Measurements from ENCODE around the gene KAT8. TPM values are rescaled to one million over a fixed set of nuclear protein-coding genes. Genes with fewer than 3 reads are reported as not detected.

KAT8 gene
- total and polyA plus RNA-seq, 2 of the 13 experiments (the other 11 are each of a cell fraction or from before 2014, with no cell fraction given): 79.0 to 84.2 TPM

GRCh38 chr16:31105677-31106213 lies 11.7 kb upstream of the KAT8 start (continued):
- TF ChIP-seq ATF6 (CRISPR knock-in tag; conservative IDR thresholded peaks at IDR 0.05) (no peak), CAMTA2 (CRISPR knock-in tag; IDR thresholded peaks at IDR 0.05; ENCODE audit: borderline replicate concordance) (peak; percentile 96), ZNF121 (CRISPR knock-in tag; IDR thresholded peaks at IDR 0.05) (peak; percentile 79), XRCC5 (optimal IDR thresholded peaks at IDR 0.05; ENCODE audit: low read length) (peak; percentile 94), FOXP4 (CRISPR knock-in tag; IDR thresholded peaks at IDR 0.05) (peak; percentile 79), YEATS2 (CRISPR knock-in tag; IDR thresholded peaks at IDR 0.05; ENCODE audit: borderline replicate concordance) (peak; percentile 89), JARID2 (CRISPR knock-in tag; IDR thresholded peaks at IDR 0.05; ENCODE audit: insufficient replicate concordance) (no peak), SIX1 (CRISPR knock-in tag; IDR thresholded peaks at IDR 0.05; ENCODE audit: borderline replicate concordance) (peak; percentile 18; the same call in 1 of the 2 replicates), ZZZ3 (CRISPR knock-in tag; IDR thresholded peaks at IDR 0.05; ENCODE audit: borderline replicate concordance) (peak; percentile 86), ZFP36L1 (CRISPR knock-in tag; IDR thresholded peaks at IDR 0.05) (peak; percentile 99), RFXANK (CRISPR knock-in tag; IDR thresholded peaks at IDR 0.05) (peak; percentile 90; the same call in 1 of the 2 replicates), ETS1 (CRISPR knock-in tag; IDR thresholded peaks at IDR 0.05) (peak; percentile 98), TEAD2 (CRISPR knock-in tag; IDR thresholded peaks at IDR 0.05) (0 out of 2 replicates have a peak, but pooled peaks have one; percentile 79), MAZ (IDR thresholded peaks at IDR 0.05; ENCODE audit: borderline replicate concordance, low read depth, low read length) (no peak), MAZ (CRISPR knock-in tag; IDR thresholded peaks at IDR 0.05; ENCODE audit: low read depth) (peak; percentile 97), SALL1 (CRISPR knock-in tag; IDR thresholded peaks at IDR 0.05) (peak; percentile 99), ZNF136 (CRISPR knock-in tag; IDR thresholded peaks at IDR 0.05; ENCODE audit: low read depth) (peak; percentile 99), CHCHD3 (CRISPR knock-in tag; IDR thresholded peaks at IDR 0.05) (0 out of 2 replicates have a peak, but pooled peaks have one; percentile 55), SIX4 (CRISPR knock-in tag; IDR thresholded peaks at IDR 0.05) (peak; percentile 52; the same call in 1 of the 2 replicates), FOXK2 (IDR thresholded peaks at IDR 0.05) (no peak), ZNF253 (CRISPR knock-in tag; IDR thresholded peaks at IDR 0.05; ENCODE audit: borderline replicate concordance) (peak; percentile 97), TCF12 (IDR thresholded peaks at IDR 0.05) (no peak), TCF12 (CRISPR knock-in tag; IDR thresholded peaks at IDR 0.05) (peak; percentile 97), KAT7 (CRISPR knock-in tag; IDR thresholded peaks at IDR 0.05; ENCODE audit: borderline replicate concordance) (peak; percentile 80; the same call in 1 of the 2 replicates), BCL6 (CRISPR knock-in tag; IDR thresholded peaks at IDR 0.05) (peak; percentile 96), ZNF580 (CRISPR knock-in tag; IDR thresholded peaks at IDR 0.05; ENCODE audit: borderline replicate concordance, low read depth) (peak; percentile 99; the same call in 1 of the 2 replicates), ARNT (IDR thresholded peaks at IDR 0.05) (no peak), MYC (CRISPR knock-in tag; IDR thresholded peaks at IDR 0.05; ENCODE audit: borderline replicate concordance) (peak; percentile 97)

Measured in HepG2 (cell line).